ENCODE measurements around the gene ASB15.

GRCh38 chr7:123649964-123650363 lies 48.3 kb downstream of the ASB15 start:
- TF ChIP-seq CTCF (IDR thresholded peaks at IDR 0.05; ENCODE audit: low read length), result no peak
- no peak for TF ChIP-seq EZH2phosphoT487 (IDR thresholded peaks at IDR 0.05; ENCODE audit: low read length)
